Endothelial cell of umbilical vein (primary cell): ENCODE measurements around the gene ADIPOR1. TPM values are rescaled to one million over a fixed set of nuclear protein-coding genes. Genes with fewer than 3 reads are reported as not detected.

Experiments used
- BruUV-seq: library from RNA; stranded (reverse); fragments of 400-500 nt; replicated peaks from 2 replicates; lab custom pipeline; 2021; lab: Mats Ljungman, UMichigan
- CTCF ChIA-PET: fragments of 300-600, 350-600 bp; sonication (Branson Sonifier 250); formaldehyde crosslinking; loops from one replicate; lab custom pipeline; 2021; ENCODE audit warnings: antibody characterized with exemption, inconsistent platforms; lab: Charles Lee
- POLR2A ChIA-PET: fragments of 300-600, 350-600 bp; sonication (Branson Sonifier 250); formaldehyde crosslinking; loops from one replicate; lab custom pipeline; 2021; ENCODE audit warnings: antibody characterized with exemption, inconsistent platforms; lab: Charles Lee
- DNase-seq: peaks from one replicate; pipeline ENCODE4 v3.0.0-alpha.2; 2011; ENCODE audit warnings: low read depth, low spot score
- FAIRE-seq: peaks from 2 replicates; lab custom pipeline; 2011; peaks lifted over from hg19 to GRCh38; lab: Jason Lieb, UNC
- H2AFZ ChIP-seq: 2 replicates; pipeline ENCODE4 v1.6.0; 2012; ENCODE audit warnings: low read depth, low read length, control low read depth, inconsistent platforms
- H3K27ac ChIP-seq: 2 replicates; pipeline ENCODE4 v1.5.1; 2011; ENCODE audit warnings: low read depth, mild to moderate bottlenecking, control low read depth, low read length, moderate library complexity; ENCODE audit not compliant: insufficient read depth
- H3K27me3 ChIP-seq, 2 experiments: 2 replicates each; pipeline versions ENCODE4 v1.6.0 to v1.6.1; 2011; ENCODE audit warnings: low read length in 2 of 2, mixed read lengths in 1 of 2; ENCODE audit not compliant: control insufficient read depth in 2 of 2, insufficient read depth in 2 of 2
- H3K36me3 ChIP-seq, 2 experiments: 2 replicates in 1 of 2; 3 replicates in 1 of 2; pipeline ENCODE4 v1.5.1; 2011; ENCODE audit warnings: low read length in 2 of 2, mild to moderate bottlenecking in 1 of 2, moderate library complexity in 1 of 2; ENCODE audit not compliant: control insufficient read depth in 2 of 2, insufficient read depth in 2 of 2; ENCODE audit errors: extremely low read depth in 1 of 2
- H3K4me1 ChIP-seq: 3 replicates; pipeline ENCODE4 v1.5.1; 2011; ENCODE audit warnings: mild to moderate bottlenecking, low read length; ENCODE audit not compliant: control insufficient read depth, insufficient read depth; ENCODE audit errors: extremely low read depth
- H3K4me2 ChIP-seq: 2 replicates; pipeline ENCODE4 v1.6.1; 2011; ENCODE audit warnings: low read length, control low read depth, mixed read lengths; ENCODE audit not compliant: insufficient read depth
- H3K4me3 ChIP-seq, 3 experiments: fragments of 200-600 bp in 1 of 3; sonication (generic), shearing (Covaris generic) in 1 of 3; replicated peaks in 1 of 3; 2 replicates each; pipeline ENCODE4 v1.5.1; 2011 to 2016; ENCODE audit warnings: control low read depth in 3 of 3, low read length in 3 of 3, mild to moderate bottlenecking in 2 of 3, inconsistent platforms in 1 of 3, low read depth in 1 of 3, moderate library complexity in 1 of 3; ENCODE audit not compliant: insufficient read depth in 1 of 3
- H3K79me2 ChIP-seq: 2 replicates; pipeline ENCODE4 v1.6.0; 2012; ENCODE audit warnings: low read length, inconsistent platforms; ENCODE audit not compliant: control insufficient read depth, insufficient read depth
- H3K9ac ChIP-seq: replicated peaks from 2 replicates; pipeline ENCODE3; 2011; ENCODE audit warnings: low read length, control low read depth; ENCODE audit not compliant: insufficient read depth; ENCODE audit errors: extremely low read depth
- H3K9me1 ChIP-seq: replicated peaks from 3 replicates; pipeline ENCODE4 v1.6.0; 2011; ENCODE audit warnings: mild to moderate bottlenecking, low read length; ENCODE audit not compliant: control insufficient read depth, insufficient read depth; ENCODE audit errors: extremely low read depth
- H3K9me3 ChIP-seq: replicated peaks from 2 replicates; pipeline ENCODE4 v1.5.1; 2012; ENCODE audit warnings: low read length, inconsistent platforms; ENCODE audit not compliant: control insufficient read depth, insufficient read depth
- H4K20me1 ChIP-seq: replicated peaks from 2 replicates; pipeline ENCODE3; 2011; ENCODE audit warnings: mild to moderate bottlenecking, low read length; ENCODE audit not compliant: control insufficient read depth, insufficient read depth; ENCODE audit errors: extremely low read depth
- CTCF ChIP-seq, 2 donors: IDR thresholded peaks; 1 replicate in 1 of 2; 2 replicates in 1 of 2; pipeline ENCODE4 v1.5.1; 2011; ENCODE audit warnings: low read length in 2 of 2, mild to moderate bottlenecking in 2 of 2, moderate library complexity in 2 of 2, control low read depth in 1 of 2, inconsistent platforms in 1 of 2, low read depth in 1 of 2; ENCODE audit not compliant: insufficient read depth in 1 of 2; ENCODE audit errors: extremely low read depth in 1 of 2
- EZH2 ChIP-seq: IDR thresholded peaks from 2 replicates; pipeline ENCODE4 v1.6.1; 2012; ENCODE audit warnings: borderline replicate concordance, low read depth, mild to moderate bottlenecking, moderate library complexity, low read length, inconsistent platforms; ENCODE audit not compliant: severe bottlenecking
- GATA2 ChIP-seq: IDR thresholded peaks from 2 replicates; pipeline ENCODE4 v1.7.0; 2011; ENCODE audit warnings: low read depth, mild to moderate bottlenecking, moderate library complexity, mixed read lengths, low read length; ENCODE audit not compliant: insufficient read length, insufficient read depth
- JUN ChIP-seq: IDR thresholded peaks from 2 replicates; pipeline ENCODE4 v1.6.1; 2011; ENCODE audit warnings: borderline replicate concordance, low read depth; ENCODE audit not compliant: insufficient read length, insufficient read depth
- MAX ChIP-seq: IDR thresholded peaks from 2 replicates; pipeline ENCODE4 v1.6.1; 2011; ENCODE audit not compliant: insufficient read depth, insufficient read length
- MYC ChIP-seq: IDR thresholded peaks from one replicate; pipeline ENCODE4 v1.6.1; 2011; ENCODE audit warnings: mild to moderate bottlenecking, low read depth, low read length
- dilution Hi-C: fragments of 300-500 bp; cut with MboI; formaldehyde crosslinking; loops from one replicate; pipeline ENCODE4 v1.15.0; 2019; ENCODE audit warnings: low sequenced_read_pairs; ENCODE audit not compliant: extremely low pct_ligation_motif_present
- intact Hi-C: fragments of 100-400 bp; cut with micrococcal nuclease; formaldehyde crosslinking; loops from one replicate; pipeline ENCODE4 v1.10.0; 2022
- polyA plus RNA-seq, 4 experiments: library from polyadenylated mRNA; depleted of rRNA in 3 of 4; stranded (reverse) in 3 of 4; unstranded in 1 of 4; fragments of >200 nt; gene quantifications; 2 replicates each; pipeline versions ENCODE4 v1.2.1 to v1.2.3, GENCODE V29; 2011 to 2012; ENCODE audit warnings: missing spikeins in 1 of 4
- total RNA-seq: library from RNA; stranded (reverse); gene quantifications from 2 replicates; pipeline ENCODE4 v1.2.3, GENCODE V29; 2021

ADIPOR1 gene
- total and polyA plus RNA-seq, 2 donors (not counting 3 experiments of a cell fraction or from before 2014, with no cell fraction given), result 67.2 to 135 TPM

- TF ChIP-seq CTCF (IDR thresholded peaks at IDR 0.05; ENCODE audit: extremely low read depth in 1 of 2, insufficient read depth in 1 of 2, low read depth in 1 of 2, low read length in 2 of 2) (no peak), MAX (no peak), JUN (no peak), MYC (no peak), EZH2 (no peak), GATA2 (no peak)
- H2AFZ ChIP-seq, result no peak overlapping the region
- no peaks in the 10 kb centered on the region for H3K27me3 ChIP-seq
- H3K9ac ChIP-seq, result no peak overlapping the region
- CTCF ChIA-PET, result no interaction called here
- no peaks in the 10 kb centered on the region for H4K20me1 ChIP-seq
- H3K9me1 ChIP-seq, result no peaks in the 10 kb centered on the region
- intact Hi-C loops, result no loop called here
- H3K9me3 ChIP-seq, result no peaks in the 10 kb centered on the region
- no peak overlapping the region for H3K27ac ChIP-seq
- no peaks in the 10 kb centered on the region for H3K4me1 ChIP-seq
- no peak overlapping the region for H3K4me3 ChIP-seq
- dilution Hi-C loops, result no loop called here
- H3K4me2 ChIP-seq, result no peak overlapping the region
- no TSS peak for BruUV-seq
- DNase-seq, result no peak
- POLR2A ChIA-PET, result no interaction called here
- peaks cover 4 to 12% of the 10 kb centered on the region in 2 experiments for H3K36me3 ChIP-seq
- H3K79me2 ChIP-seq, result no peaks in the 10 kb centered on the region
- FAIRE-seq, result no peak
Measured at GRCh38 chr1:202909494-202909893, 48.6 kb downstream of the ADIPOR1 start.
